Left hindlimb (tissue), 1 donor: Measurements from ENCODE around the gene HIPK2.

ENCODE experiments used
- DNase-seq: peaks from one replicate; pipeline ENCODE4 v3.0.0-alpha.2; 2018

Gene HIPK2

GRCh38 chr7:139645572-139646523, 131.9 kb downstream of the HIPK2 start:
- peak; percentile 74 for DNase-seq

- no peak for DNase-seq
These were observed 133.7 kb downstream of the HIPK2 start for GRCh38 chr7:139643951-139644585.

- DNase-seq, result no peak
These were observed 135.5 kb downstream of the HIPK2 start for GRCh38 chr7:139642283-139642682.

GRCh38 chr7:139641337-139641992, 136.3 kb downstream of the HIPK2 start:
- no peak for DNase-seq

DNA sequence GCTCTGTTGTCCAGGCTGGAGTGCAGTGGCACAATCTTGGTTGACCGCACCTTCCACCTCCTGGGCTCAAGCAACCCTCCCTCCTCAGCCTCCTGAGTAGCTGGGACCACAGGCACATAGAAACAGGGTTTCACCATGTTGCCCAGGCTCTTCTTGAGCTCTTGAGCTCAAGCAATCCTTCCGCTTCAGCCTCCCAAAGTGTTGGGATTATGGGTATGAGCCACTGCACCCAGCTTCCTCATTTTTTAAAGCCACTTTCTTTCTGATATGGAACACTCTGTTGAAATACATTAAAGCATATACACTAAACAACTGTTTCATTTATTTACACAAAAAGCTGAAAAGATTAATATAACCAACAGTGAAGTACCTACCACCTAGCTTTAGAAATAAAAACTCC, 137.1 kb downstream of the HIPK2 start:
- no peak for DNase-seq

GRCh38 chr7:139639563-139639962, 138.2 kb downstream of the HIPK2 start:
- no peak for DNase-seq

- no peak for DNase-seq
These were observed 142.1 kb downstream of the HIPK2 start for GRCh38 chr7:139635526-139636302.

GRCh38 chr7:139634087-139634486, 143.7 kb downstream of the HIPK2 start:
- DNase-seq, result no peak

DNA sequence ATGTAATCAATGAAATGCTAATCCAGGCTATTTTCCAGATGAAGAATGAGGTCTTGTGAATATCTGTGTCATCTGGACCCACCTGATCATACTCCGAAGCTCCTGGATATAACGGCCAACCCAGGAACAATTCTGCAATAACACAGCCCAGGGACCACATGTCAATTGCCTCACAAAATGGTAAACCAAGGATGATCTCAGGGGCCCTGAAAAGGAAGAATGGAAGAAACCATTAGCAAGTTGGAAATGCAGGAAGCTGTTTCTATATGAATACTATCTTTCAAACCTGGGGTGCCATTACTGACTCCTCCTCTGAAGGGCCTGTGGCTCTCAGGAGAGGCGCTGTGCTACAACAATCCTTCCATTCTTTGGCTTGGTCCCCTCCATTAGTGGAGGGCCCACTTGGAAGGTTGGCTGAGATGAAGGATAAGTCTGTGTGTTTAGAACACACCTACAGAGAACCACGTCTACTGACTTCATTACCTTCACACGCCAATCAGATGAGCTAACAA, 146.2 kb downstream of the HIPK2 start:
- DNase-seq, result no peak

- DNase-seq, result no peak
These were observed 146.9 kb downstream of the HIPK2 start for GRCh38 chr7:139630643-139631519.

GRCh38 chr7:139629392-139630082, 148.3 kb downstream of the HIPK2 start:
- DNase-seq, result no peak

- no peak for DNase-seq
These were observed 150.0 kb downstream of the HIPK2 start for GRCh38 chr7:139627831-139628230.

DNA sequence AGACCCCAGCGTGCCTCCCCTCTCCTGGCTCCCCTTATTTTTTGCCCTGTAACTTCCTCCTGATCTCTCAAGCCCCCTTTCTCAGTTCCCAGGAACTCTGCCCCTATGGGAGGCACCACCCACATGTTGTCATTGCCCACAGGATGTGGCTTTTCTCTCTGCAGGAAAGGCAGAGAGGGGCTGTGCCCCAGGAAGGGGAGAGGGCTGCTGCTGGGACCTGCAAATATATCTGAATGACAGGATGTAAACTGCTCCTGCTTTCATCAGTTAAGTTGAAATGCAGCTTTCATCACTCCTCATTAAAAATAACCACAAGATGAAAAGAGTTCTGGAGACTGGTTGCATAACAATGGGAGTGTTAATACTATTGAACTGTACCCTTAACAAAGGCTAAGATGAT, 151.0 kb downstream of the HIPK2 start:
- DNase-seq, result no peak

GRCh38 chr7:139623518-139623917, 154.3 kb downstream of the HIPK2 start:
- no peak for DNase-seq

DNA sequence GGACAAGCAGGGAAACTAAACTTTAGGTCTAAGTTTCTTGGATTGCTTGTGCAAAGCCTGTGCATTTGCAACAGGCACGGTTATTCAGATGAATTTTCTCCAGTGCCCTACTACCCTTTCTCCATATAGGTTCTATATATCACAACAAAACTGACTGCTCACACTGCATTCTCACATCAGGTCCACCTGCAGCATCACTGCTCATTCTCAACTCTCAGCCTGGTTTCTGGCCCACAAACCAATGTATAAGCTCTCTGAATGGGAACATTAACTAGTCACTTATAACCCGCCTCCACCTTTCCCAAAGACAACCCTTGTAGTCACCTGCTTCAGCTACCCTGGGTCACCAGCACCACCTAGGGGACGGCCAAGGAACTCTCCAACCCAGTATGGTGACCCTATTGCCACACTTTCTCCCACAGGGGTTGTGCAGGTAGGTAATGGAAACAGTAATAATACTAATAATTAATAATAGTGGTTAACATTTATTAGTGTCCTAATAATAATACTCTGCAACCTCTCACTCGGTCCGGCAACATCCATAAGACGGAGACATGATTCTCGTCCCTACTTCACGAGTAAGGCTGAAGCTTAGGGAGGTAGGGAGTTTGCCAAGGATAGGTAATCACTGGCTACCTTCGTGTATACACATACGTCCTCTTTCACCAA, 157.0 kb downstream of the HIPK2 start:
- no peak for DNase-seq

DNA sequence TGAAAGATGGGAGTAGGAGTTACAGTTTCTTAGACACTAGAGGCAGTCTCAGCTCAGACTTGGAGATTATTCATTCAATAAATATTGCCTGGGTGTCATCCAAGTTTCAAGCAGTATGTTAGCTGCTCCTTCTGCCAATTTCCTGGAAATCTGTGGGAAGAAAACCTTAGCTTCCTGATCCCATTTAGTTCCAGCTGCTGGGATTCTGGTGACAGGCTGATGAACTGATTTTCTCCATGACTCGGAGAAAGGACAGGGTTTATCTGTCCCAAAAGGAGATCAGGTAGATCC, 158.5 kb downstream of the HIPK2 start:
- DNase-seq, result no peak

- no peak for DNase-seq
These were observed 159.1 kb downstream of the HIPK2 start for GRCh38 chr7:139618482-139619366.

DNA sequence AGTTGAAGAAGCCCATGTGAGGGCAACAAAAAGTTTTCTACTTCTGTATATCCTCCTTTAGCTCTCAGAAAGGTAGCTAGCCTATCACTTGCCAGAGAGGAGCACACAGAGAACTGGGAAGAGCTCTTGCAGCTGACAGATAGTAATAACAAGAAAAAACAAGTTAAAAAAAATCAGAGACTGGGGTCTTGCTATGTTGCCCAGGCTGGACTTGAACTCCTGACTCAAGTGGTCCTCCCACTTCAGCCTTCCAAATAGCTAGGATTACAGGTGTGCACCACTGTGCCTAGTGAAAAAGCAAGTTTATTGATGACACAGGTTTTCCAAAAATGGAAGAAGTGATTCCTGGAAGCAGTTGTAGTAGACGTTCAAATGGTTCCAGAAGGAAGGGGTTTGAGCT, 160.7 kb downstream of the HIPK2 start:
- DNase-seq, result no peak

GRCh38 chr7:139614886-139615285, 162.9 kb downstream of the HIPK2 start:
- DNase-seq, result no peak
